Hippocampal formation (tissue), 2 donors: ENCODE results near the gene CYTH1.
A peak's percentile ranks its signal among the peaks of the same experiment; 100 is the strongest.

ENCODE experiments used
- DNase-seq, 2 donors: peaks; one replicate each; lab custom pipeline; 2025; lab: John Stamatoyannopoulos, UW

CYTH1 gene, protein sequence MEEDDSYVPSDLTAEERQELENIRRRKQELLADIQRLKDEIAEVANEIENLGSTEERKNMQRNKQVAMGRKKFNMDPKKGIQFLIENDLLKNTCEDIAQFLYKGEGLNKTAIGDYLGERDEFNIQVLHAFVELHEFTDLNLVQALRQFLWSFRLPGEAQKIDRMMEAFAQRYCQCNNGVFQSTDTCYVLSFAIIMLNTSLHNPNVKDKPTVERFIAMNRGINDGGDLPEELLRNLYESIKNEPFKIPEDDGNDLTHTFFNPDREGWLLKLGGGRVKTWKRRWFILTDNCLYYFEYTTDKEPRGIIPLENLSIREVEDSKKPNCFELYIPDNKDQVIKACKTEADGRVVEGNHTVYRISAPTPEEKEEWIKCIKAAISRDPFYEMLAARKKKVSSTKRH

GRCh38 chr17:78781893-78782304 is at the start of gene CYTH1:
Gene CYTH1 (minus strand): TSS chr17:78782273. CDS start chr17:78782223, 50 bp downstream.
- DNase-seq = no peak

GRCh38 chr17:78829477-78829876 is 47.4 kb upstream of the CYTH1 start:
- DNase-seq = no peak

DNA sequence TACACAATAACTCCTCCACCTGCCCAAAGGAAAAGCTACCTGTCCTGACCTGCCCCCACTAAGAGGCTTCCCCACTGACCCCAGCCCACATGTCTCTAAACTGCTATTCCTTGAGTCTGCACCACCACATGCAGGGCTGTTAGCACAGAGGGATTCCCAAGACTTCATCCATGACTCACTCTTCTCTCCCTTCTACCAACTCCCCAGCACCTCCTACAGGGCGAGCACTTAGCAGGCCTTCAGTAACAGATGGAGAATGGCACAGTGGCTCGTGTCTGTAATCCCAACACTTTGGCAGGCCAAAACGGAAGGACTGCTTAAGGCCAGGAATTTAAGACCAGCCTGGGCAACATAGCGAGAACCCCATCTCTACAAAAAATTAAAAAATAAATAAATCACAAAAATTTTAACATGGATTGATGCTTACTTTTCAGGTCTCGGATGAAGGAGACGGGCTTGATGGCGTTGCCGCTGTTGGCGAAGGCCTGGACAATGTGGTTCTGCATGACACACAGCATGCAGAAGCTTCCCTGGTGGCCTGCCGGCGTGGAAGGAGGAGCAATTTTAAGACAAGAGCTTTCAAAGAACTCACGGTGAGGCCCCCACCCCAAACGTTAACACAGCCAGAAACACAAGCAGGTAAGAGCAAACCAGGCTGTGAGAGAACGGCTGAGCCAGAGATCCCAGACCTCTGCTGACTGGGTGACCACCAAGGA is 46.6 kb upstream of the CYTH1 start:
- no peak for DNase-seq

DNA sequence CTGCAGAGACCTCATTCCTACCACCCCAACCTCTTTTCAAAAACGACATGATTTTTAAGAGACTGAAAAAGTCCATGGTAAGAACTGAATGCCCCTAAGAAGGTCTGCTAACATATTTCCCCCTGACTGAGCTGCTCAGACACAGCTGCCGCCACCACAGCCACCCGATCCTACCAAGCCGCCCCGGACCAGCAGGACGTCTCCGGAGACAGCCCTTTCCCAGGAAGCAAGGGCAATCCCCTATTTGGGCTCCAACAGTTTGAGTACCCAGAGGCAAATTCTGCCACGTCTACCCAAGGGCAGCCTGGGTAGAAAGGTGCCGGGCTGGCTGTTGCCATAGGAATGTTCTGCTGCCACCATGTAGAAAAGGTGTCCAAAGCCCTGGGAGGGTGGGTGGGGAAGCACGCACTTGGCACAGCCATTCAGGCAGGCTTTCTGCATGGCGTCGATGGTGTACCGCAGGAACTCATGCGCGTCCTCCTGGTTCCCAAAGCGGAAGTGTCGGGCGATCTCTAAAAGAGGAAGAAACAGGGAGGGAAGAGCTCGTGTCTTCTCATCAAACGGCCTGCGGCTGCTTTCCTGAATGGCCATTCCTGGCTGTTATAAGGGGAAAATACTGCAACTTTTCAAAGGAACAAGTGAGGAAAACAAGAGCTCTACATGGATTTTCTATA is 44.9 kb upstream of the CYTH1 start:
- DNase-seq = peak in 1 of 2 donors; percentile 17

DNA sequence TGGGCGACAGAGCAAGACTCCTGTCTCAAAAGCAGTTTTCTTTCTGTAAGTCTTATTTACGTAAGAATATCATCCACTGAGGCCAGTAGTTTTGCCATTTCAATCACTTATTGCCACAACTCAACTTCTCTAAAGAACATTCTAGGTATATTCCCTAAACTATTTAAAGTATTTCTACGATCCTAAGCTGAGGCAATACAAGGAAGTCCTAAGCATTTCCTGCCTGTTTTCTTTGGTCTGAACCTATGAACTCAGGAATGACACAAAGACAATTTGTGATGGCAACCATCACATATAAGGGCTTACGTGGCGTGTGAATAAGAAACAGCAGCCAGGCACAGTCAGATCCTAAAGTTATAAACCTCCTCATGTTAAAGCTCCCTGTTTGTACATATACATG is 44.3 kb upstream of the CYTH1 start:
- no peak for DNase-seq

DNA sequence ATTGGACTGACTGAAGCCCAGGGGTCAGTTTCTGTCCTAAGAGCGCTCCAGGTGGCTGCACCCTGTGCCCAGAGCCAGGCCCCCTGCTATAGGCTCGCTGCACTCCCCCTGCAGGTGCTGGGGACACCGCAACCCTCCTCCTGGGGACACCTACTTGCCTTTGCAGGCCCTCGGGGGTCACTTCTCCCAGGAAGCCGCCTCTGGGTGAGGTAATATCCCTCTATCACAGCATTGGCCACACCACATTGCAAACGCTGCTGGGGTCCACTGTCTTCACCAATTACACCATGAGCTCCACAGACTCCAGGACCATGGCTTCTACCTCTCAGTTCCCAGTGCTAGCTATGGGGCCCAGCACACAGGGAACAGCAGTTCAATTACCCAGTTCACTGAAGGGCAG is 43.6 kb upstream of the CYTH1 start:
- no peak for DNase-seq

- no peak for DNase-seq
These were observed 42.2 kb upstream of the CYTH1 start for GRCh38 chr17:78824240-78824639.

- no peak for DNase-seq
These were observed 41.4 kb upstream of the CYTH1 start for GRCh38 chr17:78823282-78824046.

DNA sequence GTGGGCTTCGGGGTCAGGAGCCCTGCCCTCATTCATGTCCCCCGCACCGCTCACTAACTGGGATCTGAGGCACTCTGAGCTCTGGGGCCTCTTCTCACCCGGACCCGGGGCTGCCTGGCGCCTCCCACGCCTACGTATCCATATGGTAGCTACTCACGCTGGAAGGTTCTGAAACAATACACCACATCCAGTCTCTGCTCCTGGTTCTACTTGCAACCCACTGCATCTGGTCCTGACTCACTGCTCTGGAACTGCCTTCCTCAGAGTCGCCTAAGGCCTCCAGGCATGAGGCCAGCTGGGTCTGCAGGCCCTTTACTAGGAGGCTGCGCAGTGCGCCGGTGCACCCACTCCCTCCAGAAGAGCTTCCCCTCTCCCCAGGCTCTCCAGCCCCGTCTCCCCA is 40.5 kb upstream of the CYTH1 start:
- peak in 1 of 2 donors; percentile 57 for DNase-seq

DNA sequence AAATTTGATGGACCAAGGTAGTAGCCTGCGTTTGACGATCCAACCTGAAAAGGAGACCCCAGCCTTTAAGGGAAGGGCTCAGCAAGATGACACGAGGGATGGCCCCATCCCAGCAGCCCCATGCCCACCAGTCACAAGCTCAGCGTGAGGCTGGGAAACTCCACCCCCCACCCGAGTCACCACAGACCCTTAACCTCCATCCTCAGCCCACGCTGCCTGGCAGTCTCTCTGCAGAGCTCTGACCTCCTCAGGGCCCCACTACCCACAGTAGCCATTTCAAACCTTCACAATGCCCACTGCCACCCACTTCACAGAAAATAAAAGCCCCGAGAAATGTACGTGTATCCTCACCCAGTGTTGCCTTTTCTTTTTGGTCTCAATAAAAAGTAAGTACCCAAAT is 39.9 kb upstream of the CYTH1 start:
- no peak for DNase-seq

DNA sequence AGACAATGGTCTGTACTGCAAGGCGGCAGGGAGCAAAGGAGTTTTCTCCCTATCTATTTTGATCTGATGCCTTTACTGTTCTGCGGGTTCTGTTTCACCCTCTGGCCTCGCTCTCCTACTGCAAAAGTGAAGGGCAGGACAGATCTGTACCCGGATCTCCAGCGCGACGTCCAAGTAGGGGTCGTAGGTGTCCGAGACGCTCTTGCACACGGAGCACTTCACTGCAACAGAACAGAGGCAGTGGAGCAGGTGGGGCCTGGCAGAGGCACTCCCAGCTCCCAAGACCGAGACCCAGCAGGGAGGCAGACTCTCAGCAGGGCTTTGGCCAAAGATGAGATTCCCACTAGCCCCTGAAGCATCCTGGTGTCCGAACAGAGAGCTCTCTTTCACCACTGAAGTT is 38.8 kb upstream of the CYTH1 start:
- no peak for DNase-seq

GRCh38 chr17:78819806-78820792 is 38.0 kb upstream of the CYTH1 start:
- no peak for DNase-seq

DNA sequence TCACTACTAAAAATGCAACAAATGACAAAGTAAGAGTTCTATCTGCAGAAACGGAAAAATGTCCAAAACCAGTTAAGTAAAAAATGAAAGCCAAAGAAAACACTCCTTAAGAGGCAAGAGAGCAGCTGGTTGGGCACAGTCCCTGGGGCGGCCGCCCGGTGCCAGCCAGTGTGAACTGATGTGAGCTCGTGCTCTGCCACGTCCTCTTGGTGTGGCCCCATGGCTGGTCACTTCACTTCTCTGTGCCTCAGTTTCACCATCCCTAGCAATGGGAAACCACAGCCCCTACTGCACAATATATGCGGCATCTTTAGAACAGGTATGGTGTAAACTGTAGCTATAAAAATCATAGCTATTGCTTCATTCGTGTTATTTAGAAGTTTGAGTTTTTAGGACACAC is 37.3 kb upstream of the CYTH1 start:
- no peak for DNase-seq

DNA sequence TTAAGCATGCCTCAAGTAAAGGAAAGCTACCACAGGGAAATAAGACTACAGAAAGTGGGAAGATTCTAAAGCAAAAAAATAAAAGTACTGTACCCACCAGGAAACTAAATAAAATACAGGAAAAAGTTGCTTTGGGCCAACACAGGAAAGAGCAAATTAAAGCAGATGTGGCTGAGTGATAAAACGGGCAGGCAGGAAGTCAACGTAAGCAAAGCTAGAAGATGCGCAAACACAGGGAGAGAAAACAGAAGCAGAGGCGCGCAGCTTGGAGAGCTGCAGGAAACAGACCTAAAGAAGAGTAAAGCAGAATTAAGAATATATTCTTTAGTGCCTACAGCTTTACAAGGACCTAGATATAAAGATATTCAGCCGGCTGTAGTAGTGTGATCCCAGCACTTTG is 36.9 kb upstream of the CYTH1 start:
- DNase-seq = no peak

- DNase-seq = no peak
These were observed 36.2 kb upstream of the CYTH1 start for GRCh38 chr17:78818152-78818846.

DNA sequence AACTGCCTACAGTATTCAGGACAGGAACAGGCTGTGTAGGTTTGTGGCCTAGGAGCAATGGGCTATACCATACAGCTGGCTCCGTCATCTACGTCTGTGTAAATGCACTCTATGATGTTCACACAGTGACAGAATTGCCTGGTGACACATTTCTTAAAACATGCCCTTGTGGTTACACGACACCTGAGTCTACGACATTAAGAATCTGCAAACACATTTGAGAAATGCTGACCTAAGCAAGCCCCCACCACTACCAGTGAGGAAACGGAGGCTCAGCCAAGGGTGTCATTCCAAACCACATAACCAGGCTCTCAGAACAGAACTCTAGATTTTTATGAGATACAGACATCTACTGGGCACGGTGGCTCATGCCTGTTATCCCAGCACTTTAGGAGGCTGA is 35.0 kb upstream of the CYTH1 start:
- DNase-seq = no peak

DNA sequence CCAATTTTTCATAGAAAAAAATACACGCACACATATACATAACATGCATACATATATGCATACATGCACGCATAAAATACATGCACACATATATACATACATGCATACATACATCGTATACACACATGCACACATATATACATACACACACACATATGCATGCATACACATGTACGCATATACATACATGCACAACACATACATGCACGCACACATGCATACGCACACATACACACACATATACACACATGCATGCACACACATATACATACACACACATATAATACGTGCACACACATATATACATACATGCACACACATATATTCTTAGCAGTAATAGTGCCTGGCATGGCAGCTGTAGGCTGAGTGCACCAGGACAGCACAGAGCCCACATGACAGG is 33.6 kb upstream of the CYTH1 start:
- no peak for DNase-seq

GRCh38 chr17:78812855-78813254 is 30.8 kb upstream of the CYTH1 start:
- no peak for DNase-seq

DNA sequence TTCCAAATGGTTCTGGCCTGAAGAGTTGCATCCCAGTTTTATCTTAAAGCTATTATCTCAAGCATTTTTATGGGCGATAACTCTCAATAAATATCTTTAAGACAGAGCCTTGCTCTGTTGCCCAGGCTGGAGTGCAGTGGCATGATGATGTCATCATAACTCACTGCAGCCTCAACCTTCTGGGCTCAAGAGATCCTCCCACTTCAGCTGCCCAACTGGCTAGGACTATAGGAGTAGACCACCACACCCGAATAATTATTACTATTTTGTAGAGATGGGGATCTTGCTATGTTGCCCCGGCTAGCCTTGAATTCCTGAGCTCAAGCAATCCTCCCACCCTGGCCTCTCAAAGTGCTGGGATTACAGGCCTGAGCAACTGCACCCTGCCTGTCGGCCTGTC is 26.1 kb upstream of the CYTH1 start:
- no peak for DNase-seq

- no peak for DNase-seq
These were observed 24.4 kb upstream of the CYTH1 start for GRCh38 chr17:78806451-78806850.
